ENCODE data around the gene GPR156.

GRCh38 chr3:120286465-120286864 lies 1.4 kb upstream of the GPR156 start:
- TF ChIP-seq CTCF (IDR thresholded peaks at IDR 0.05; ENCODE audit: extremely low read depth in 1 of 2, insufficient read depth in 1 of 2, low read depth in 1 of 2, low read length in 2 of 2) = no peak
- TF ChIP-seq POLR2AphosphoS5 (IDR thresholded peaks at IDR 0.05; ENCODE audit: insufficient read depth, low read depth, low read length) = no peak
- TF ChIP-seq, protein P1, sequence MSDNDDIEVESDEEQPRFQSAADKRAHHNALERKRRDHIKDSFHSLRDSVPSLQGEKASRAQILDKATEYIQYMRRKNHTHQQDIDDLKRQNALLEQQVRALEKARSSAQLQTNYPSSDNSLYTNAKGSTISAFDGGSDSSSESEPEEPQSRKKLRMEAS (IDR thresholded peaks at IDR 0.05; ENCODE audit: insufficient read depth, insufficient read length) = no peak
- TF ChIP-seq POLR2A (IDR thresholded peaks at IDR 0.05; ENCODE audit: low read depth, low read length) = no peak

Measured in endothelial cell of umbilical vein (primary cell).